RWPE2 (cell line): ENCODE measurements around the gene PLOD2.

Source experiments
- ATAC-seq: fragments of 200-7000 bp; cut with Tn5 transposase; 3 replicates; pipeline ENCODE4 v1.9.1; 2021; ENCODE audit warnings: low read depth
- DNase-seq: peaks from one replicate; pipeline ENCODE4 v3.0.0-alpha.2; 2020; ENCODE audit warnings: low spot score
- H3K27ac ChIP-seq: fragments of 450-650 bp; 2 replicates; pipeline ENCODE4 v1.5.1; 2017; ENCODE audit warnings: mild to moderate bottlenecking; ENCODE audit not compliant: poor library complexity, severe bottlenecking
- H3K27me3 ChIP-seq: fragments of 250-450 bp; sonication (Bioruptor Pico); 2 replicates; pipeline ENCODE4 v1.5.1; 2021; ENCODE audit warnings: mild to moderate bottlenecking, moderate library complexity; ENCODE audit not compliant: insufficient read depth, poor library complexity, severe bottlenecking
- H3K36me3 ChIP-seq: fragments of 250-450 bp; sonication (Bioruptor Pico); 2 replicates; pipeline ENCODE4 v1.5.1; 2020; ENCODE audit warnings: low read depth, mild to moderate bottlenecking, moderate library complexity
- H3K4me1 ChIP-seq: fragments of 250-450 bp; sonication (Bioruptor Pico); 2 replicates; pipeline ENCODE4 v1.5.1; 2021; ENCODE audit warnings: mild to moderate bottlenecking, moderate library complexity; ENCODE audit not compliant: insufficient read depth, poor library complexity, severe bottlenecking
- H3K4me3 ChIP-seq: fragments of 250-450 bp; sonication (Bioruptor Pico); 2 replicates; pipeline ENCODE4 v1.5.1; 2021; ENCODE audit warnings: mild to moderate bottlenecking, moderate library complexity; ENCODE audit not compliant: severe bottlenecking
- H3K9me3 ChIP-seq: fragments of 250-450 bp; sonication (Bioruptor Pico); 2 replicates; pipeline ENCODE4 v1.5.1; 2021; ENCODE audit warnings: mild to moderate bottlenecking, moderate library complexity; ENCODE audit not compliant: severe bottlenecking
- CTCF ChIP-seq: fragments of 450-650 bp; IDR thresholded peaks from one replicate; pipeline ENCODE4 v1.5.1; 2017; ENCODE audit warnings: mild to moderate bottlenecking, moderate library complexity; ENCODE audit not compliant: poor library complexity, severe bottlenecking

PLOD2 gene

GRCh38 chr3:146087116-146087515 is 73.9 kb downstream of the PLOD2 start:
- Histone ChIP-seq H3K4me1 (peaks cover 13% of the 10 kb centered on the region), H3K4me3 (no peak overlapping the region), H3K27me3 (no peaks in the 10 kb centered on the region), H3K36me3 (peaks cover 93% of the 10 kb centered on the region), H3K27ac (no peak overlapping the region), H3K9me3 (no peaks in the 10 kb centered on the region)
- no peak for TF ChIP-seq CTCF
- no peak for ATAC-seq
- DNase-seq: no peak

DNA sequence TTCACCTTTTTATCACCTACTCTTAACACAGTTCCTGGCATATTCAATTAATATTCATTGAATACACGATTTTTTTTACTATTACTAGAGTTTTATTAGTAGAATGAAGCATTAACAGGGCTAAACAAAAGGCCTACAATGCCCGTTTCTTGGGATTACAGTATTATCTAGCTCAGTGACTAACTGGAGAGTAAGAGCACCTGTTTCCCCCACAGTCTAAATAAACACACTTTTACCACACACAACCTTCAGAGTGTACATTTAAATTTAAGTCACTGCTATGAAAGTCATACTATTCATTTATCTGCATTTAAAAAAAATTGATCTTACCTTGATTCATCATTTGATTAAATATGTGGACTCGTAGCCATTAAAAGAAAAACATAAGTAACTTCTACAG is 74.8 kb downstream of the PLOD2 start:
- Histone ChIP-seq H3K36me3 (peaks cover 93% of the 10 kb centered on the region), H3K9me3 (no peaks in the 10 kb centered on the region), H3K4me3 (no peak overlapping the region), H3K4me1 (peaks cover 4% of the 10 kb centered on the region), H3K27me3 (no peaks in the 10 kb centered on the region), H3K27ac (no peak overlapping the region)
- DNase-seq (no peak), ATAC-seq (no peak)
- TF ChIP-seq CTCF: no peak

DNA sequence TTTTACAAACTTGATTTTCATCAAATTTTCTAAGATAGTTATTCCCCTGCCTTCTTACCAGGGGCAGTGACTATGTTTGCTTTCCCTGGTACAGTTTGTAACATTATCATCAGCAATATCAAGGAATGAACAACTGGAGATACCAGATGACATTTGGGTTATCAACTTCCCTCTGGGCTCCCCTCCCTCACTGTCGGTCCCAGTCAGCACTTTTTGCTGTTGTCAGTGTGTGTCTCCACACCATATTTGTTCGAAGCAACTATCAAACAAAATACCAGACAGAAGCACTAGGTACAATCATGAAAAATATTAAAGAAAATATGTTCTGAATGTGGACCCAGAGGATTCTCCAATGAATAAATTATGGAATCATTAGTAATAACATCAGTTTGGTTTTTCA is 75.3 kb downstream of the PLOD2 start:
- H3K9me3 ChIP-seq: no peaks in the 10 kb centered on the region
- no peak for TF ChIP-seq CTCF
- H3K4me1 ChIP-seq: no peaks in the 10 kb centered on the region
- no peak overlapping the region for H3K27ac ChIP-seq
- peaks cover 93% of the 10 kb centered on the region for H3K36me3 ChIP-seq
- no peak overlapping the region for H3K4me3 ChIP-seq
- DNase-seq: no peak
- ATAC-seq: no peak
- H3K27me3 ChIP-seq: no peaks in the 10 kb centered on the region

- no peak for DNase-seq
- no peak for TF ChIP-seq CTCF
Observed at GRCh38 chr3:146080578-146080977, 80.4 kb downstream of the PLOD2 start.

GRCh38 chr3:146078031-146078430 is 83.0 kb downstream of the PLOD2 start:
- no peak overlapping the region for H3K4me3 ChIP-seq
- no peak for ATAC-seq
- no peak for TF ChIP-seq CTCF
- peaks cover 2% of the 10 kb centered on the region for H3K4me1 ChIP-seq
- DNase-seq: no peak
- no peaks in the 10 kb centered on the region for H3K9me3 ChIP-seq
- no peaks in the 10 kb centered on the region for H3K27me3 ChIP-seq
- H3K36me3 ChIP-seq: peaks cover 93% of the 10 kb centered on the region
- H3K27ac ChIP-seq: no peak overlapping the region

More at GRCh38 chr3:146080578-146080977, 80.4 kb downstream of the PLOD2 start:
- Histone ChIP-seq H3K4me3 (no peak overlapping the region), H3K36me3 (peaks cover 95% of the 10 kb centered on the region), H3K27me3 (no peaks in the 10 kb centered on the region), H3K4me1 (peaks cover 2% of the 10 kb centered on the region), H3K9me3 (no peaks in the 10 kb centered on the region), H3K27ac (no peak overlapping the region)
- no peak for ATAC-seq
